Brain pericyte (primary cell): Measurements from ENCODE around the gene OPA3.
"Not testable (repeated sequence)": the region's sequence is repeated elsewhere in the genome, so short reads cannot be mapped to it uniquely, and the experiment has no call there.

ENCODE experiments used
- DNase-seq: peaks from one replicate; pipeline ENCODE4 v3.0.0-alpha.2; 2012; ENCODE audit warnings: low read depth, low spot score

Gene OPA3

GRCh38 chr19:45584332-45585157, at the start of gene OPA3:
OPA3 (minus strand) TSS chr19:45584802; CDS start chr19:45584764, 38 bp downstream.
- peak; percentile 100 for DNase-seq

GRCh38 chr19:45632468-45633196, 48.0 kb upstream of the OPA3 start:
- no peak for DNase-seq

GRCh38 chr19:45630463-45630862, 45.9 kb upstream of the OPA3 start:
- no peak for DNase-seq

GRCh38 chr19:45629704-45630103, 45.1 kb upstream of the OPA3 start:
- no peak for DNase-seq

GRCh38 chr19:45628219-45628618, 43.6 kb upstream of the OPA3 start:
- not testable (repeated sequence) for DNase-seq

- no peak for DNase-seq
Measured at GRCh38 chr19:45623984-45624383, 39.4 kb upstream of the OPA3 start.

- DNase-seq: no peak
Measured at GRCh38 chr19:45621976-45622503, 37.4 kb upstream of the OPA3 start.

GRCh38 chr19:45621389-45621788, 36.8 kb upstream of the OPA3 start:
- DNase-seq: no peak

GRCh38 chr19:45616704-45617017, 32.1 kb upstream of the OPA3 start:
- no peak for DNase-seq

- peak; percentile 54 for DNase-seq
Measured at GRCh38 chr19:45615795-45616703, 31.4 kb upstream of the OPA3 start.

GRCh38 chr19:45615056-45615455, 30.5 kb upstream of the OPA3 start:
- not testable (repeated sequence) for DNase-seq

- DNase-seq: peak; percentile 43
Measured at GRCh38 chr19:45613926-45614725, 29.5 kb upstream of the OPA3 start.

GRCh38 chr19:45608948-45609347, 24.3 kb upstream of the OPA3 start:
- DNase-seq: no peak

- no peak for DNase-seq
Measured at GRCh38 chr19:45607071-45608029, 22.7 kb upstream of the OPA3 start.

GRCh38 chr19:45601524-45602374, 17.1 kb upstream of the OPA3 start, which contains the start of gene GPR4:
GPR4 (minus strand) TSS chr19:45602212; CDS start chr19:45591866, 10,346 bp downstream.
- DNase-seq: no peak

- DNase-seq: no peak
Measured at GRCh38 chr19:45601115-45601514, 16.5 kb upstream of the OPA3 start.

- no peak for DNase-seq
Measured at GRCh38 chr19:45600340-45600885, 15.8 kb upstream of the OPA3 start.

GRCh38 chr19:45599286-45599685, 14.7 kb upstream of the OPA3 start:
- DNase-seq: no peak
